SH-SY5Y (cell line): ENCODE measurements around the gene SERPINA3.

ENCODE experiments used
- GATA2 ChIP-seq: IDR thresholded peaks from 2 replicates; pipeline ENCODE4 v1.6.1; 2011; ENCODE audit warnings: mild to moderate bottlenecking, low read depth, low read length
- GATA3 ChIP-seq: IDR thresholded peaks from 2 replicates; pipeline ENCODE4 v1.6.1; 2011; ENCODE audit warnings: low read depth, mild to moderate bottlenecking, low read length, moderate library complexity

- no peak for TF ChIP-seq GATA3
- no peak for TF ChIP-seq GATA2
Measured at GRCh38 chr14:94653321-94653720, 41.1 kb downstream of the SERPINA3 start.
